NCI-H2227 (cell line): ENCODE results near the gene STYXL1.

ENCODE experiments used
- DNase-seq: peaks from one replicate; lab custom pipeline; 2025; ENCODE audit not compliant: unreplicated experiment; lab: John Stamatoyannopoulos, UW

Gene STYXL1

DNA sequence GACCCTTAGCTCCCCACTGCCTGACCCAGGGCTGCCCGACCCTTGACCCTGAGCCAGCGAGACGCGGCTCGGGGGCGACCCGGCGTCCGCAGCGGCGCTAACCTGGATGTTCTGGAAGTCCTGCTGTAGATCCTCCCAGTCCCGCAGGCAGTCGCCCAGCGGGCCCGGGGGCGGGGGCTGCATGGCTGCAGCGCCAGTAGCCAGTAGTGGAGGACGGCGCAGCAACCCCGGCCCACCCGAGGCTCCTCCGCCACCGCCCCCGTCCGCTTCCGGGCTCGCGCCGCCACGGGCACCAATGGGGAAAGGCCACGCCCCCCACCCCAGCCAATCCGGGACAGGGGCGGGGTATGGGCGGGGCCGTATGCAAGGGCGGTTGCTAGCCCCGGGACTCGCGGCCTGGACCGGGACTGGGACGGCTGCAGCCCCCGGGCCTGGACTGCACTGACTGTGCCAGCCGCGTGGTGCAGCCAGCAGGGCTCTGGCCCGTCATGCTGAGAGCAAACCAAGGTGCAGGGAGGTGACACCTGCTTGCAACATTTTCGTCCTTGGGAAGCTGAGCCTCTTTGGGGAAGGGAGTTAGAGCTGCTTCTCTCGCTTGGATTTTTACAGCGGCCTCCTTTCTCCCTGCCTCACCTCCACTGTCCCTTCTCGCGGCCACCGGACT lies 53.3 kb downstream of the STYXL1 start, which contains the start of gene TMEM120A:
TMEM120A (minus strand) TSS at position 208 of the 664 bp plus-strand sequence; CDS start at position 183, 25 bp downstream.
- peak; percentile 98 for DNase-seq

DNA sequence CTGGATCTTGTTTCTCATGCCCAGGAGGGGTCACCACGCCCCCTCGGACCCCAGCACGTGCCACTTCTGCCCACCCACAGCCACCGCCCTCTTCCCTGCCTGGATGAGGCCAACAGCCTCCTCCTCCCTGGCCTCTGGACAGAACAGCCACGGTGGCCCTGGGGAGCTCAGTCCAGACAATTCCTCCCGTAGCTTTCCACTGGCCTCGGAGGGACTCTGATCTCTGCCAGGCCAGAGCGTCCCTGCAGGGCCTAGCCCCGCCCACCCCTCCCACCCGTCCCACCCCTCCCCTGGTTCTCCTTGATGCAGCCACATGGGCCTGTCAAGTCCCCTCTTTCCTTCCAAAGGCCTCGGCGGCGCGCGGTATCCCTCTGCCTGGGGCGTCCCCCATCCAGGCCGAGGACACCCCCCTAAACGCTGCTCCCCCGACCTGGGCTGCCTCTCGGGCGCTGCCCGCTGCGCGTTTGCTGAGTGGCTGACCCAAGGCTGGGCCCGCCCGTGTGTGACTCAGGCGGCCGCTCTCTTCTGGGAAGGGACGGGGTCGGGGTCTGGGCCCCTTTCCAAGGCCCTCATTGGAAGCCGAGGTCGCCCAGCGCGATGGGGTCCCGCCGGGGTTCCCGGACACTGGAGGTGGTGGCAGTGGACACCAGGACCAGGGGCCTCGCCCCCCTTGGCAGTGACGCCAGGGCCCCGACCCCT lies 54.0 kb downstream of the STYXL1 start:
- peak; percentile 69 for DNase-seq

DNA sequence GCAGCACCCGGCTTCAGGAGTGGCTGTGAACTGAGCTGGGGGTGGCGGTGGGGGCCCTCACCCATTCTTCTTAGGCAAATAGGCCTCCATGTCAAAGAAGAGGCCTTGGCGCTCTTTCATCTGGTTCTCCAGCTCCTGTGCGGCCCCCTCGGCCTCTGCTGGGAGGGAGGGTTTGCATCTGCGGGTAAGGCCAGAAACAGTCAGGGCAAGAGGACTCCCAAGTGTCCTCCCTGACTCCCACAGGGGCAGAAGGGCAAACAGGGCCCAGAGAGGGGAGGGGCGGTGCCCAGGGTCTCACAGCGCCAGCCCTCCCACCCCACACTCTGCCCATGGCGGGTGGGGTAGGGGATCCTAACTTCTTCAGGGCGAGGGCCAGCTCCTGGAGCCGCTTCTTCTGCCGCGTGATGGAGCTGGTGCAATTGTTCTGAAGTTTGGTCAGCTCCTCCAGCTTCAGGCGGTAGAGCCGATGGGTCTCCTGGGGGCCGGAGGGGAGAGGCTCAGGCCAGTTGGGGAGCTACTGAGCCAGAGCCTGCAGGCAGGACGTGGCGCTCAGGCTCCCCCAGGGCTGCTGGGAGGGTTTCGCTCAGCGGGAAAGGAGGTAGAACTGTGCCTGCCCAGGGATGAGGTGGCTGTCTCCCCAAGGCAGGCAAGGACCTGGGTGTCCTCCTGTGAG lies 55.6 kb downstream of the STYXL1 start:
- DNase-seq = no peak

DNA sequence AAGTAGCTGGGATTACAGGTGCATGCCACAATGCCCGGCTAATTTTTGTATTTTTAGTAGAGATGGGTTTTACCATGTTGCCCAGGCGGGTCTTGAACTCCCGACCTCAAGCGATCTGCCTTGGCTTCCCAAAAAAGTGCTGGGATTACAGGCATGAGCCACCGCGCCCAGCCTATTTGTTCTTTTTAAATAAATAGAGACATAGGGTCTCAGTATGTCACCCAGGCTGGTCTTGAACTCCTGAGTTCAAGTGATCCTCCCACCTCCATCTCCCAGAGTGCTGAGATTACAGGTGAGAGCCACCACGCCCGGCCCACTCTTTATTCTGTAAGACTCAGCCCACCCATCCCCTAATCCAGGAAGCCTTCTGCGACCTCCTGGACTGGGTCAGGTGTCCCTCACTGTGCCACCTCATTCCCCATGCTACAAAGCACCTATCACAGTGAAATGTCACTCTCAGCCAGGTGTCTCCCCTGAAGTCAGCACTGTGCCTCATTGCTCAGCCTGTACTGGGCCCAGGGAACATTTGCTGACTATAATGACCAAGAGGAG lies 56.2 kb downstream of the STYXL1 start:
- DNase-seq = no peak

DNA sequence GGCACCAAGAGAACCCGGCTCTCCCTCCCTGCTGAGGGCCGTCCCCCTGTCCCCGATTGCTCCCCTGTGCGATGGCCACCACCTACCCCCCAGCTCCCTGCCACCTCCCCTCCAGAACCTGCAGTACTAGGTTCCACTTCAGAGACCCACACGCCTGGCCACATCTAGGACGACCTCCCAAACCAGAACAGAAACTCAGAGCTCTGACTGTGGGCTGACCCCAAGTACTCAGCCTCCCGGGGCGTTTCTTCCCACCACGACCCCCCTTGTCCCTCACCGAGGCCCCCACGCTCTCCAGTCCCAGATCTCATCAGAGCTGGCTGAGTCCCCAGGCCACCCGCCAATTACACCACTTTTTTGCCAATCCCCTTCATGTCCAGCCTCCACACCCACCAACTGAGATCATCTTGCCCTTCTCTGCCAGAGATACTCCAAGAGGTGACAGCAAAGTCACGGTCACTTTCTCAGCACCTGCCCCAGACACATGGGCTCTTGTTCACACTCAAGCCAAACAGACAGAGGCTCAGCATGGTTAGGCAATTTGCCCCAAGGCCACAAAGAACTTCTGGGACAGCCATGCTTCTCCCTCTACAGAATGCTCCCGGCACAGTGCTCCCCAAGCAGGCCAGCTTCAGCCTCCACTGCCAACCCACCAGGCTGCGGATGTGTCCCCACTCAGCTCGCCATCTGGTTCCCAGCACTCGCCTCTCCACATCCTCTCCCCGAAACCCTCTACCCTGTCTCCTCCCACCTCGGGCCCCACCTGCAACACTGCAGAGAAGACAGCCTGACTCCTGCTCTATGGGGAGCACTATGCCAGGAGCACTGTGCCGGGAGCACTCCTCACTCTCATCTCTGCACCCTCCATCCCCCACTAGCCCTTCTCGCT lies 58.1 kb downstream of the STYXL1 start:
- DNase-seq = no peak

DNA sequence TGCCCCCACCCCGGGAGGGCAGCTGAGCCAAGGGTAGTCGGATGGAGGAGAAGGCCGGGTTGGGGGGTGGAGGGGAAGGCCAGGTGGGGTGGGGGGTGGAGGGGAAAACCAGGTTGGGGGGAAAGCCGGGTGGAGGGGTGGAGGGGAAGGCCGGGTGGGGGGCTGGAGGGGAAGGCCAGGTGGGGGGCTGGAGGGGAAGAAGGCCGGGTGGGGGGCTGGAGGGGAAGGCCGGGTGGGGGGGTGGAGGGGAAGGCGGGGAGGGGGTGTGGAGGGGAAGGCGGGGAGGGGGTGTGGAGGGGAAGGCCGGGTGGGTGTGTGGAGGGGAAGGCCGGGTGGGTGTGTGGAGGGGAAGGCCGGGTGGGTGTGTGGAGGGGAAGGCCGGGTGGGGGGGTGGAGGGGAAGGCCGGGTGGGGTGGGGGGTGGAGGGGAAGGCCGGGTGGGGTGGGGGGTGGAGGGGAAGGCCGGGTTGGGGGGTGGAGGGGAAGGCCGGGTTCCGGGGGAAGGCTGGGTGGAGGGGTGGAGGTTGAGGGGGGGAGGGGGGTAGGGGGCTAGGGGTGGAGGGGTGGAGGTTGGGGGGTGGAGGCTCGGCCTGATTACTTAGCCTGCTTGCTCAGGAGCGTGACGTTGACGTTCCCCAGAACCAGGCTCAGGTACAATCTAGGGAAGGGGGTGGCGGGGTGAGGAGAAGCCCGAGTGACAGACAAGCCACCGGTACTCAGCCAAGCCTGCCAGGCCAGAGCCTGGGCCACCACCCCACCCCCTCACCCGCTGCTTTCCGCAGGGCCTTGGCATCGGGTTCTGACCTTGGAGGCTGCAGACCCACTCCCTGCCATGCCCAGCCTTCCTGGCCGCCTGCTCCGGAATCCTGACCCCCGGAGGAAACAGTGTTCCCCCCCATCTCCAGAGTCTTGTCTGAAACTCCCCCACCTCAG lies 59.0 kb downstream of the STYXL1 start:
- DNase-seq = no peak

DNA sequence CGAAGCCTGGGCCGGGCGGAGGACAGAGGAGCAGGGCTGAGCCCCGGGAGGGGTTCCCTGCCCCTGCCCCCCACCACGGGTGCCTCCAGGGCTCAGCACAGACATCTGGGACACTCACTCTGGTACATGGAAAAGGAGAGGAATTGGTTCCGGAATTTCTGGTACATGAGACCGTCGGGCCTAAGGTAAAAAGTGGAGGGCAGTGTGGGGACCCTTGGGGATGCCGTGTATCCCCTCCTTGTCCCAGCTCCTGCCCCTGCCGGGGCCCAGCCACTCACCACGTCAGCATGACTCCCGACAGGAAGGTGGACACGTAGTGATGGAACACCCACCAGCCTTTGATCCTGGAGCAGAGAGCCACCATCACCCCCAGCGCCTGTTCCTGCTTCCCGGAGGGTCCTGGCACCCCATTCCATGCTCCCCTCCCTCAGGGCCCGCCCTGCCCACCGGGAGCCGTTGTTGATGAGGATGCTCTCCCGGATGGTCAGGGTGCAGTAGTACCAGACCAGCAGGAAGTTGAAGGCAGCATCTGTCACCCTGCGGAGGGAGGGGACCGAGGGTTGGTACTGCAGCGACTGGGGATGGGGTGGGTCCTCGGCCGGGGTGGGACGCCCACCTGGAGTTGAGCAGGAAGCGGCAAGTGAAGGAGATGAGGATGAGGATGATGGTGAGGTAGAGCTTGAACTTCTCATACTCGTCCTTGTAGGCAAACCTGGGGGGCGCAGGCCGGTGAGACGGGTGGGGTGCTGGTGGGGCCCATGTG lies 59.8 kb downstream of the STYXL1 start:
- DNase-seq = no peak

DNA sequence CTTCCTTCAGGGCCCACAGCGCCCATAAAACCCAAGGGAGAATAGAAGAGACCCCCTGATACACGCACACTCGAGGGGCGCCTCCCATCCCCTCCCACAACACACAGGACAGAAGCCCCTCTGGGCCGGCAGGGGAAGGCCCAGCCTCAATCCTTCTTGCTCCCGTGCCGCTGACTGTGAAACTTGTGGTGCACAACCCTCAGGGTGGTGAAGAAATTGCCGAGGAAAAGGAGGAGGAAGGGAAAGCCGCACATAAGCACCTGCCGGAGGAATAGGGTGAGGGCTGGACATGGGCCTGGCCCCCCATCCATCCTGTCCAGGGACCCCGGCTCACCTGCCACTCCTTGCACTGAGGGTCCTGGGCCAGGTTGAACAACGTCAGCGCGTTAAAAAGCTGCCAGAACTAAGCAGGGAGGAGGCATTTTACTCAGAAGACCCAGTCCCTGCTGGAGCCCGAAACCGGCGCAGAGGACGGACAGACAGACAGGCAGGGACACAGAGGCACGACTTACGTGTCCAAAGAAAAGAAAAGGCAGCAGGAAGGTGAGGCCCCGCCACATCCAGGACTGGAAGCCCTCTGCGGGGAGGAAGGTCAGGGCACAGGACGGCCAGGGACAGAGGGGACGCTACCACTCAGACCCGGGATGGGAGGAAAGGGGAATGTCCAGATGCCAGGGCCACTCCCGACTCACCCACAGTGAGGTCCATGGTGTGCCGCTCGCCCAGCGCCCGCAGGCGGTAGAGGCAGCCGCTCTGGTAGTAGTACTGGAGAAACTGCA lies 60.6 kb downstream of the STYXL1 start:
- DNase-seq = no peak

DNA sequence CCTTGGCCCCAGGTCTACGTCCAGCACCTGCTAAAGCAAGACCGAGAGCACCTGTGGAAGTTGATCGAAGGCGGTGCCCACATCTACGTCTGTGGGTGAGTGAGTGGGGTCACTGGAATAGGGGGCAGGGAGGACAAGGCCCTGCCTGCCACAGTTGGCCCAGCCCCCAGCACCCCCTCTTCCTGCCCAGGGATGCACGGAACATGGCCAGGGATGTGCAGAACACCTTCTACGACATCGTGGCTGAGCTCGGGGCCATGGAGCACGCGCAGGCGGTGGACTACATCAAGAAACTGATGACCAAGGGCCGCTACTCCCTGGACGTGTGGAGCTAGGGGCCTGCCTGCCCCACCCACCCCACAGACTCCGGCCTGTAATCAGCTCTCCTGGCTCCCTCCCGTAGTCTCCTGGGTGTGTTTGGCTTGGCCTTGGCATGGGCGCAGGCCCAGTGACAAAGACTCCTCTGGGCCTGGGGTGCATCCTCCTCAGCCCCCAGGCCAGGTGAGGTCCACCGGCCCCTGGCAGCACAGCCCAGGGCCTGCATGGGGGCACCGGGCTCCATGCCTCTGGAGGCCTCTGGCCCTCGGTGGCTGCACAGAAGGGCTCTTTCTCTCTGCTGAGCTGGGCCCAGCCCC lies 61.5 kb downstream of the STYXL1 start:
- DNase-seq = no peak

DNA sequence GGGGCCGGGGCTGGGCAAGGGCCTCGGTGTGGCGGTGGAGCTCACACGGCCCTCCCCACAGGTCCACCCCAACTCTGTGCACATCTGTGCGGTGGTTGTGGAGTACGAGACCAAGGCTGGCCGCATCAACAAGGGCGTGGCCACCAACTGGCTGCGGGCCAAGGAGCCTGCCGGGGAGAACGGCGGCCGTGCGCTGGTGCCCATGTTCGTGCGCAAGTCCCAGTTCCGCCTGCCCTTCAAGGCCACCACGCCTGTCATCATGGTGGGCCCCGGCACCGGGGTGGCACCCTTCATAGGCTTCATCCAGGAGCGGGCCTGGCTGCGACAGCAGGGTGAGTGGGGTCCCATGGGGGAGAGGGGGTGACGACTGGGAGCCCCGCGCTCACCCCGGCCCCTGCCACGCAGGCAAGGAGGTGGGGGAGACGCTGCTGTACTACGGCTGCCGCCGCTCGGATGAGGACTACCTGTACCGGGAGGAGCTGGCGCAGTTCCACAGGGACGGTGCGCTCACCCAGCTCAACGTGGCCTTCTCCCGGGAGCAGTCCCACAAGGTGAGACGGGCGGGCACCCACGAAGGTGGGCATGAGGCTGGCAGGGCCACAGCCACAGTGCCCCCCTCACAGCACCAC lies 62.2 kb downstream of the STYXL1 start:
- DNase-seq = no peak

DNA sequence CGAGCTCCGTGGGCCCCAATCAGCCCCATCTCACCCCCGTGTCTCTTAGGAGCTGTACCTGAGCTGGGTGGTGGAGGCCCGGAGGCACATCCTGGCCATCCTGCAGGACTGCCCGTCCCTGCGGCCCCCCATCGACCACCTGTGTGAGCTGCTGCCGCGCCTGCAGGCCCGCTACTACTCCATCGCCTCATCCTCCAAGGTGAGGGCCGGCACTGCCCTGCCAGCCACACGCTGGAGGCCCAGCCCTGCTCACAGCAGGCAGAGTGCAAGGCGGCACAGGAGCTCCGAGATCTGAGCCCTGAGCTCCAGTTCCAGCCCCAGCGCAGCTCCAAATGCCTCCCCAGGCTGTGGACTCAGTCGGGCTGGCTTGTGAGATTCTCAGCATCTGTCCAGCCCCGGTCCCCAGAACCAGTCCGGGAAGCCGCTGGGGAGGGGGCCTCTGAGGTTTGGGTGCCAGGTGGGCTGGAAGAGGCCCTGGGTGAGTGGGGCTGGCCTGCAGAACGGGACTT lies 62.7 kb downstream of the STYXL1 start:
- DNase-seq = no peak

DNA sequence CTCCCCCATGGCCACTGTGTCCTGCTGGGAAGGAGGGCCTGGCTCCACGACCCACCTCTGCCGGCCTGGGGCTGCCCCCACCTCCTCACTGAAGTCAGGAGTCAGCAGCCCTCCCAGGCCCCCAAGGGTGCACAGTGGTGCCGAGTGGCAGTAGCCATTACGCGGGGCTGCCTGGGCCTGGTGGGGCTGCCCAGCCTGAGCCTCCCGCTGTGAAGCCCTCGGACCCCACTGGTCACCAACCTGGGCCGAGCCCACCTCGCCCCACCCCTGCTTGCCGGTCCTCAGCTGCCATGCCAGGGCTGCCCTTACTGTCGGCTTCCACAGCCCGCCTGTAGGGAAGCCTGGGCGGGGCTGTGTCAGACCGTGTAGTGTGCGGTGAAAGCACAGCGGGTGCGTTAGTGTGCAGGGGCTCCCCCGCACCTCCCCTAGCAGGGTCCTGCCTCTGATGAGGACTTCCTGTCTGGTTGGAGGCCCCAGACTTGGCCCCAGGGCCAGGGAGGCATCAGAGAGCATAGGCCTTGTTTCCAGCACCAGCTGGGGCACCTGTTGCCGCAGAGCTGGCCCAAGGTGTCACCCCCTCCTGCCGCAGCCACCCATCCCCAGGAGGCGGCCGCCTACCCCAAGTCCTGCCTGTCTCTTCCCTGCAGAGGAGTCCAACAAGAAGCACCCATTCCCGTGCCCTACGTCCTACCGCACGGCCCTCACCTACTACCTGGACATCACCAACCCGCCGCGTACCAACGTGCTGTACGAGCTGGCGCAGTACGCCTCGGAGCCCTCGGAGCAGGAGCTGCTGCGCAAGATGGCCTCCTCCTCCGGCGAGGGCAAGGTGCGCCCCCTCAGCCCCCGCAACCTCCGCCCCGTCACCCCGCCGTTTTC lies 63.4 kb downstream of the STYXL1 start:
- no peak for DNase-seq

DNA sequence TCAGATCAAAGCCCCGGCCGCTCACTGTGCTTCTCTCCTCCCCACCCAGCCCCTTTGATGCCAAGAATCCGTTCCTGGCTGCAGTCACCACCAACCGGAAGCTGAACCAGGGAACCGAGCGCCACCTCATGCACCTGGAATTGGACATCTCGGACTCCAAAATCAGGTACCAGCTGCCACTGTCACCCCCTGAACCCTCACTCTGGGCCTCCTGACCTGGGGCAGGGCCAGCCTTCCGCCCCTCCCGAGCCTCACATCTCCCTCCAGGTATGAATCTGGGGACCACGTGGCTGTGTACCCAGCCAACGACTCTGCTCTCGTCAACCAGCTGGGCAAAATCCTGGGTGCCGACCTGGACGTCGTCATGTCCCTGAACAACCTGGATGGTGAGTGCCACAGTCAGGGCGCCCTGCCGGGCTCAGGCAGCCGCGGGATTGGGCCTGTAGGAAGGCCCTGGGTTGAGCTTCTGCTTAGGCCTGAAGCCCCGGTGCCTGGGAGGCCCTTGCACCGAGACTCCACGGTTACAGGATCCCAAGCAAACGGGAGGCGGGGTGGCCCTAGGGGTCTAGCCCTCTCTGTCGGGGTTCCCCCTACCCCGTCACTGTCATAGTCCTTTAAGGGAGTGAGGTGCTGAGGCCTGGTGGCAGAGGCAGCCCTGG lies 64.2 kb downstream of the STYXL1 start:
- no peak for DNase-seq

DNA sequence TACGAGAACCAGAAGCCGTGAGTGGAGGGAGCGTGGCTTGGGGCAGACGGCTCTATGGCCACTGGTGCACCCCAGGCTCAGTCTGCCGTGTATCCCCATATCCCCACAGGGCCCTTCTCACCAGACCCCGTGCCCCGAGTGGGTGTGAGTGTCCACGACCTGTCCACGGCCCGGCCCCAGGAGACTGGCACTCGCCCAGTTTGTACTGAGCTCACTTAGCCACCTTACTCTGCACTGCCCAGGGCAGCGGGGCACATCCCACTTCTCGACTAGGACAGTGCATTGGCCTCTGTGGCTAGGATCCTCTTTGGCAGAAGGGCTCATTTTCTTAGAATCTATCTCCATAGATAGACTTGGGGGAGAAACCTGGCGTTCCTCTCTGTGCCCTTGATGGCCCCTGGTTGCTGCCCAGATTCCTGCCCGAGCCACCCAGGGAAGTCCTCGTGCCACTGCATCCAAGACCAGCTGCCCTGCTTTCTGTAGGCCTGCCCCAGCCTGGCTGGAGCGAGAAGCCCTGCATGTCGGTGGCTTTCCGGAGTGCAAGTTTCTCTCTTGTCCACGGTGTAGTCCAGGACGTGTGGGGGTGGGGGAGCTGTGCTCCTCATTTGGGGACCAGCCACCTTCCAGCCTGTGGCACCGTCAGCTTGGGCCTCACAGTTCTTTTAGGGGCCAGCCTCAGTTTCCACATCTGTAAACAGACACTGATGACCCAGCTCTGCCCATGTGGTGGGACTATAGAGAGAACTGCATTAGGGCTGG lies 65.3 kb downstream of the STYXL1 start:
- DNase-seq = no peak
